ENCODE measurements around the gene NIPAL1.
A peak's percentile ranks its signal among the peaks of the same experiment; 100 is the strongest.
"Not testable (repeated sequence)": the region's sequence is repeated elsewhere in the genome, so short reads cannot be mapped to it uniquely, and the experiment has no call there.

Gene NIPAL1

GRCh38 chr4:47996021-47996420, 20.6 kb upstream of the NIPAL1 start:
- Histone ChIP-seq H3K9me3 (ENCODE audit: insufficient read depth, low read length) (no peaks in the 10 kb centered on the region), H3K79me2 (ENCODE audit: insufficient read depth, low read length) (no peaks in the 10 kb centered on the region), H3K9me2 (replicated peaks; ENCODE audit: insufficient read depth, low read length) (0 out of 2 replicates have a peak, but pooled peaks cover 4% of the 10 kb centered on the region), H3K4me2 (ENCODE audit: low read depth, low read length, poor library complexity, severe bottlenecking) (no peak overlapping the region), H3F3A (ENCODE audit: insufficient read depth) (no peaks in the 10 kb centered on the region), H3K27me3 (ENCODE audit: low read length) (no peaks in the 10 kb centered on the region), H3K9ac (ENCODE audit: low read length) (no peak overlapping the region), H3K27ac (ENCODE audit: low read depth, low read length) (no peak overlapping the region), H2AFZ (ENCODE audit: low read depth, low read length, severe bottlenecking) (no peak overlapping the region), H4K20me1 (ENCODE audit: low read depth, low read length) (no peaks in the 10 kb centered on the region), H3K36me3 (ENCODE audit: low read length) (0 out of 2 replicates have a peak, but pooled peaks cover 3% of the 10 kb centered on the region), H3K4me3 (ENCODE audit: insufficient read depth, low read length, poor library complexity, severe bottlenecking) (no peak overlapping the region)
- TF ChIP-seq EZH2phosphoT487 (conservative IDR thresholded peaks at IDR 0.05; ENCODE audit: low read length), result no peak
- TF ChIP-seq, protein P1, sequence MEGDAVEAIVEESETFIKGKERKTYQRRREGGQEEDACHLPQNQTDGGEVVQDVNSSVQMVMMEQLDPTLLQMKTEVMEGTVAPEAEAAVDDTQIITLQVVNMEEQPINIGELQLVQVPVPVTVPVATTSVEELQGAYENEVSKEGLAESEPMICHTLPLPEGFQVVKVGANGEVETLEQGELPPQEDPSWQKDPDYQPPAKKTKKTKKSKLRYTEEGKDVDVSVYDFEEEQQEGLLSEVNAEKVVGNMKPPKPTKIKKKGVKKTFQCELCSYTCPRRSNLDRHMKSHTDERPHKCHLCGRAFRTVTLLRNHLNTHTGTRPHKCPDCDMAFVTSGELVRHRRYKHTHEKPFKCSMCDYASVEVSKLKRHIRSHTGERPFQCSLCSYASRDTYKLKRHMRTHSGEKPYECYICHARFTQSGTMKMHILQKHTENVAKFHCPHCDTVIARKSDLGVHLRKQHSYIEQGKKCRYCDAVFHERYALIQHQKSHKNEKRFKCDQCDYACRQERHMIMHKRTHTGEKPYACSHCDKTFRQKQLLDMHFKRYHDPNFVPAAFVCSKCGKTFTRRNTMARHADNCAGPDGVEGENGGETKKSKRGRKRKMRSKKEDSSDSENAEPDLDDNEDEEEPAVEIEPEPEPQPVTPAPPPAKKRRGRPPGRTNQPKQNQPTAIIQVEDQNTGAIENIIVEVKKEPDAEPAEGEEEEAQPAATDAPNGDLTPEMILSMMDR (IDR thresholded peaks at IDR 0.05; ENCODE audit: insufficient read depth, low read length, poor library complexity, severe bottlenecking), result no peak

DNA sequence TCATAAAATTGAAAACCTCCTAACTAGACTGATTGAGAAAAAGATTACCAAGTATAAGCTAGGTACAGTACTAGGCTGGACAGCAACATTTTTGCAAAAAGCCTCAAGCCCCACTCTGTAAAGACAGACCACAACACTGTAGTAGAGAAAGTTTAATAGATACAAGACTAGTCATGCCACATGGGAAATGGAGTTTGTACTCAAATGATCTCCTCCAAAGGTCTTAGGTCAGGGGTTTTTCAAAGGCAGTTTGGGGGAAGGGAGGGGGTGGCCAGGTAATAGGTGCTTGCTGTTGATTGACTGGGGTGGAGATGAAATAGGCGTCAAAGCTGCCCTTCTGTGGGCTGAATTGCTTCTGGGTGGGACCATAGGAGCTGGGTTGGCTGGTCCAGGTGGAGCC, 14.3 kb upstream of the NIPAL1 start:
- Histone ChIP-seq H3K9ac (ENCODE audit: low read length) (no peak overlapping the region), H4K20me1 (ENCODE audit: low read depth, low read length) (no peaks in the 10 kb centered on the region), H2AFZ (ENCODE audit: low read depth, low read length, severe bottlenecking) (no peak overlapping the region), H3K9me2 (replicated peaks; ENCODE audit: insufficient read depth, low read length) (no peaks in the 10 kb centered on the region), H3K79me2 (ENCODE audit: insufficient read depth, low read length) (no peaks in the 10 kb centered on the region), H3K9me3 (ENCODE audit: insufficient read depth, low read length) (peaks cover 14% of the 10 kb centered on the region; the same call in 1 of the 2 replicates), H3K27me3 (ENCODE audit: low read length) (no peaks in the 10 kb centered on the region), H3K36me3 (ENCODE audit: low read length) (peaks cover 1% of the 10 kb centered on the region; the same call in 1 of the 2 replicates), H3F3A (ENCODE audit: insufficient read depth) (no peaks in the 10 kb centered on the region), H3K4me3 (ENCODE audit: insufficient read depth, low read length, poor library complexity, severe bottlenecking) (no peak overlapping the region), H3K27ac (ENCODE audit: low read depth, low read length) (no peak overlapping the region), H3K4me2 (ENCODE audit: low read depth, low read length, poor library complexity, severe bottlenecking) (no peak overlapping the region)
- TF ChIP-seq, protein P1 (IDR thresholded peaks at IDR 0.05; ENCODE audit: insufficient read depth, low read length, poor library complexity, severe bottlenecking), result no peak
- TF ChIP-seq EZH2phosphoT487 (conservative IDR thresholded peaks at IDR 0.05; ENCODE audit: low read length), result no peak

GRCh38 chr4:48003568-48003967, 13.0 kb upstream of the NIPAL1 start:
- H3K4me3 ChIP-seq (ENCODE audit: insufficient read depth, low read length, poor library complexity, severe bottlenecking); H3K36me3 ChIP-seq (ENCODE audit: low read length); H3K27ac ChIP-seq (ENCODE audit: low read depth, low read length); H3K79me2 ChIP-seq (ENCODE audit: insufficient read depth, low read length); H4K20me1 ChIP-seq (ENCODE audit: low read depth, low read length); H3K27me3 ChIP-seq (ENCODE audit: low read length); H3F3A ChIP-seq (ENCODE audit: insufficient read depth); H3K9ac ChIP-seq (ENCODE audit: low read length); H2AFZ ChIP-seq (ENCODE audit: low read depth, low read length, severe bottlenecking); H3K4me2 ChIP-seq (ENCODE audit: low read depth, low read length, poor library complexity, severe bottlenecking); H3K9me2 ChIP-seq (replicated peaks; ENCODE audit: insufficient read depth, low read length): not testable (repeated sequence)
- TF ChIP-seq, protein P1 (IDR thresholded peaks at IDR 0.05; ENCODE audit: insufficient read depth, low read length, poor library complexity, severe bottlenecking), result peak; percentile 22
- peaks cover 19% of the 10 kb centered on the region; the same call in 1 of the 2 replicates for H3K9me3 ChIP-seq (ENCODE audit: insufficient read depth, low read length)
